ENCODE results near the gene SH2D2A. TPM values are rescaled to one million over a fixed set of nuclear protein-coding genes. Genes with fewer than 3 reads are reported as not detected.

Gene SH2D2A
- total RNA-seq, 1 donor from 2014 or later, result 2.2 TPM

DNA sequence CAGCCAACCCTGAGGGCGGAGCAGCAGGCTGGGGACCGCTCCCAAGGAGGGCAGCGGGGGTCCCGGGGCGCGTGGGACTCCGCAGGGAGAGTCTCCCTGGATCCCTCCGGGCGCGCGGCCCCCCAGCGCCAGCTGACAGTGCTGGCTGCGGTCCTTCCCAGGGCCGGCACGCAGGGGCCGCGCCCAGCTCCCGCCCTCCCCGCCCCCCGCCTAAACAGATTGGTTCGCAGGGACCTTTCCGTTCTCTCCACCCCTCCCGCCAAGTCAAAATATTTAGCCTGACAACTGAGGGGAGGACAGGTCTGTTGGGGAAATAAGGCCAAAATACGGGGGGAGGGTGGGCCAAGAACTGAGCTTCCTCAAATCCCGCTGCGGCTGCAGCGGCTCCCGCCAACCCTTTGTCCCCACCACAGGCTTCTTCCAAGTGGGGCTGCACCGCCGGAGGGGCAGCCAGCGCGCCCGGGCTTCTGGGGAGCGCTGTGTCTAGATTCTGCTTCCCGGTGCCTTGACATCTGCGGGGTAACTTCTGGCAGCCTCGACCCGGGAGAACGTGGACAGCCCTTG lies 42.4 kb upstream of the SH2D2A start, which contains the start of gene INSRR:
TSS of gene INSRR (minus strand) at position 159 of the 564 bp plus-strand sequence. CDS start 496 bp downstream, outside the sequence.
- Mint-ChIP-seq H3K4me1 (ENCODE audit: unreplicated experiment) (peaks cover 38% of the 10 kb centered on the region), H3K4me3 (peak within 1 kb of the TSS; percentile 88), H3K27me3 (peaks cover 82% of the 10 kb centered on the region), H3K36me3 (no peaks in the 10 kb centered on the region), H3K9me3 (no peaks in the 10 kb centered on the region), H3K27ac (peak within 1 kb of the TSS; percentile 35)
- no peak for DNase-seq (ENCODE audit: extremely low spot score, unreplicated experiment)
- TF ChIP-seq, protein P1, sequence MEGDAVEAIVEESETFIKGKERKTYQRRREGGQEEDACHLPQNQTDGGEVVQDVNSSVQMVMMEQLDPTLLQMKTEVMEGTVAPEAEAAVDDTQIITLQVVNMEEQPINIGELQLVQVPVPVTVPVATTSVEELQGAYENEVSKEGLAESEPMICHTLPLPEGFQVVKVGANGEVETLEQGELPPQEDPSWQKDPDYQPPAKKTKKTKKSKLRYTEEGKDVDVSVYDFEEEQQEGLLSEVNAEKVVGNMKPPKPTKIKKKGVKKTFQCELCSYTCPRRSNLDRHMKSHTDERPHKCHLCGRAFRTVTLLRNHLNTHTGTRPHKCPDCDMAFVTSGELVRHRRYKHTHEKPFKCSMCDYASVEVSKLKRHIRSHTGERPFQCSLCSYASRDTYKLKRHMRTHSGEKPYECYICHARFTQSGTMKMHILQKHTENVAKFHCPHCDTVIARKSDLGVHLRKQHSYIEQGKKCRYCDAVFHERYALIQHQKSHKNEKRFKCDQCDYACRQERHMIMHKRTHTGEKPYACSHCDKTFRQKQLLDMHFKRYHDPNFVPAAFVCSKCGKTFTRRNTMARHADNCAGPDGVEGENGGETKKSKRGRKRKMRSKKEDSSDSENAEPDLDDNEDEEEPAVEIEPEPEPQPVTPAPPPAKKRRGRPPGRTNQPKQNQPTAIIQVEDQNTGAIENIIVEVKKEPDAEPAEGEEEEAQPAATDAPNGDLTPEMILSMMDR (conservative IDR thresholded peaks at IDR 0.05), result no peak

DNA sequence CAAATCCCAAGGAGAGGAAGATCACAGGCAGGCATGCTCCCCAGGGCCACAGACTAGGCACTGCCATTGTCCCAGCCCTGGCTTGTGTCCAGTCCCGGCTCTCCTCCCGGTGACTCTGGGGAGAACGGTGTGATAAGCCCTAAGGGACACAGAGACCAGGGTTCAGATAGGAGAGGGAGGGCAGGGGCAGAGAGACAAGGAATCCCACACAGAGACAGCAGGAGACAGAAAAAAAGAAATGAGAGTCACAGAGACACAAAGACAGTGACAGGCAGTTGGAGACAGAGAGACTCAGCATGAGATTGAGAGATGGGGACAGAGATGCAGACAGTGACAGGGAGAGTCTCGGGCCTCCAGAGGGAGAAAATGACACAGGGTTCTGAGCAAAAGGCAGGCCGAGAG lies 41.9 kb upstream of the SH2D2A start:
- TF ChIP-seq, protein P1 (conservative IDR thresholded peaks at IDR 0.05), result no peak
- H3K27me3 Mint-ChIP-seq, result peaks cover 82% of the 10 kb centered on the region

DNA sequence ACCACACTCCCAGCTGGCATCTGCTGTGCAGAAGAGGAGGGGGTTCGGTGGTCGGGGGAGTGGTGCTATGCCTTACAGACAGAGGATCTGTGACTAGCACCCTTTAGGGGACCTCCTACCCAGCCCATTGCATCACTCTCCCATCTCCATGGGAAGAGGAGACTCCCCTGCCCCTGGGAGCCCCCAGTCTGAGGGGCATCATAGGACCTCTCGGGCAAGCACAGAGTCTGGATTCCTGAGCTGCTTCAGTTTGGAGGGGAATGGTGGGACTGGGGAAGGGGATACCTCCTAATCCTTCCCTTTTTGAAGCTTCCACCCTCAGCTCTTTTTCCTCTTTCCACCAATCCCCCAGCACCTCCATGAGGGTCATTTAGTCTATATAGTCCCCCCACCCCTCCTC lies 40.9 kb upstream of the SH2D2A start:
- Mint-ChIP-seq H3K27me3 (peaks cover 82% of the 10 kb centered on the region), H3K4me3 (no peak overlapping the region), H3K4me1 (ENCODE audit: unreplicated experiment) (peaks cover 29% of the 10 kb centered on the region), H3K9me3 (no peaks in the 10 kb centered on the region), H3K27ac (no peak overlapping the region), H3K36me3 (no peaks in the 10 kb centered on the region)
- TF ChIP-seq, protein P1 (conservative IDR thresholded peaks at IDR 0.05), result no peak
- no peak for DNase-seq (ENCODE audit: extremely low spot score, unreplicated experiment)

More for the DNA sequence above, 41.9 kb upstream of the SH2D2A start:
- Mint-ChIP-seq H3K4me1 (ENCODE audit: unreplicated experiment) (peaks cover 33% of the 10 kb centered on the region), H3K4me3 (peak overlapping the region; percentile 83), H3K9me3 (no peaks in the 10 kb centered on the region), H3K27ac (peak overlapping the region; percentile 35), H3K36me3 (no peaks in the 10 kb centered on the region)
- DNase-seq (ENCODE audit: extremely low spot score, unreplicated experiment), result no peak

DNA sequence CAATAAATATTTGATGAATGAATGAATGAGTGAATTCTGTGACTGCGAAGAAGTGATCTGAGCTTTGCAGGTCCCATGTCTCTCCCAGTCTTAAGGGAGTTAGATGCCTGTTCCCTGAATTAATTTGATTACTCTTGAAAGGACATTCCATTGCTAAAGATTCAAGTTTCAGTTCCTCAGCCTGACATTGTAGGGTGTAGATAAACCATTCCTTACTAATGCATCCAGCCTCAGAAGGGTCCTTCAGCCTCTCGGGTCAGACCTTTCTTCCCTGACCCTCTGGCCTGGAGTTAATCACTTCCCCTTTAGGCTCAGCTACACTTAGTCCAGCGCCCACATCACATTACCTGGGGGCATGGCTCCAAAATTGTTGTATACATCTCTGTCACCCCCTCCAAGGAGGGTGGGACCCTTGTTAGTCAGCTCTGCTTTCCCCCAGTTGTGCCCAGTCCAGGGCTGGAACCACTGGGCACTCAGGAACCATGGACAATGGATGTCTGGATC lies 39.7 kb upstream of the SH2D2A start:
- Mint-ChIP-seq H3K27ac (no peak overlapping the region), H3K4me1 (ENCODE audit: unreplicated experiment) (peaks cover 34% of the 10 kb centered on the region), H3K4me3 (no peak overlapping the region), H3K27me3 (peaks cover 77% of the 10 kb centered on the region), H3K36me3 (no peaks in the 10 kb centered on the region), H3K9me3 (no peaks in the 10 kb centered on the region)
- no peak for DNase-seq (ENCODE audit: extremely low spot score, unreplicated experiment)
- TF ChIP-seq, protein P1 (conservative IDR thresholded peaks at IDR 0.05), result no peak

DNA sequence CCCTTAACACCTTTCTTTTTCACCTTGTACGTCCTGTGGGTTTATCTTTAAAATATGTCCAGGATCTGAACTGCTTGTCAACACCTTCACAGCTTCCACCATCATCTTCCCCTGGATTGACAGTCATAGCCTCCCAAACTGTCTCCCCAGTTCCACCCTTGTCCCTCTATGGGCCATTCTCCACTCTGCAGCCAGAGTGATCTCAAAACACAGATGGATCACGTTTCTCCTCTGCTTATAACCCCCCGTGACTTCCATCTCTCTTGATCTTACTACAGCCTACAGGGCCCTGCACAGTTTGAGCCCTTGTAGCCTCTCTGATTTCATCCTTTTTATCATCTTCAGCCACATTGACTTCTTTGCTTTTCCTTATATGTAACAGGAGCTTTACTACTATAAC lies 38.0 kb upstream of the SH2D2A start:
- peaks cover 79% of the 10 kb centered on the region for H3K27me3 Mint-ChIP-seq
- TF ChIP-seq, protein P1 (conservative IDR thresholded peaks at IDR 0.05), result peak; percentile 38
- no peak for DNase-seq (ENCODE audit: extremely low spot score, unreplicated experiment)
- H3K9me3 Mint-ChIP-seq, result no peaks in the 10 kb centered on the region
- peaks cover 29% of the 10 kb centered on the region for H3K4me1 Mint-ChIP-seq (ENCODE audit: unreplicated experiment)
- no peak overlapping the region for H3K27ac Mint-ChIP-seq
- H3K36me3 Mint-ChIP-seq, result no peaks in the 10 kb centered on the region
- peak overlapping the region; percentile 20 for H3K4me3 Mint-ChIP-seq

Data from type B pancreatic cell (in vitro differentiated cells).